H1 (cell line): ENCODE results near the gene ATAD5. TPM values are rescaled to one million over a fixed set of nuclear protein-coding genes. Genes with fewer than 3 reads are reported as not detected.

Experiments
- CTCF ChIA-PET: fragments of 300-600 bp; sonication (Branson Sonifier 250); formaldehyde crosslinking; loops from one replicate; lab custom pipeline; 2021; ENCODE audit not compliant: partially characterized antibody; lab: Charles Lee
- POLR2A ChIA-PET: fragments of 300-600 bp; sonication (Branson Sonifier 250); formaldehyde crosslinking; loops from one replicate; lab custom pipeline; 2021; ENCODE audit warnings: inconsistent platforms; ENCODE audit not compliant: partially characterized antibody; lab: Charles Lee
- DNase-seq, 2 experiments: peaks; one replicate each; pipeline versions ENCODE4 v3.0.0 to v3.0.0-alpha.2; 2010 to 2022; ENCODE audit warnings: low spot score in 2 of 2, low read depth in 1 of 2, mixed read lengths in 1 of 2
- FAIRE-seq: peaks from 2 replicates; lab custom pipeline; 2011; peaks lifted over from hg19 to GRCh38; lab: Jason Lieb, UNC
- H2AFZ ChIP-seq: 2 replicates; pipeline ENCODE4 v1.8.1; 2012; ENCODE audit warnings: low read length, inconsistent platforms
- H2AK5ac ChIP-seq: 2 replicates; pipeline ENCODE4 v1.6.1; 2013; ENCODE audit warnings: low read depth, low read length
- H2BK120ac ChIP-seq: replicated peaks from 2 replicates; pipeline ENCODE3; 2013; ENCODE audit warnings: low read depth, low read length, inconsistent platforms
- H2BK12ac ChIP-seq: 2 replicates; pipeline ENCODE4 v1.6.1; 2013; ENCODE audit warnings: low read depth, low read length
- H2BK15ac ChIP-seq: 2 replicates; pipeline ENCODE4 v1.6.1; 2013; ENCODE audit warnings: low read length
- H2BK20ac ChIP-seq: 2 replicates; pipeline ENCODE4 v1.6.1; 2013; ENCODE audit warnings: low read length
- H2BK5ac ChIP-seq: 2 replicates; pipeline ENCODE4 v1.6.1; 2013; ENCODE audit warnings: low read depth, low read length
- H3K14ac ChIP-seq: 2 replicates; pipeline ENCODE4 v1.6.1; 2013; ENCODE audit warnings: inconsistent platforms; ENCODE audit not compliant: insufficient read length
- H3K18ac ChIP-seq: 2 replicates; pipeline ENCODE4 v1.6.1; 2013; ENCODE audit warnings: low read length; ENCODE audit errors: extremely low read depth
- H3K23ac ChIP-seq: 2 replicates; pipeline ENCODE4 v1.6.1; 2013; ENCODE audit warnings: inconsistent platforms; ENCODE audit not compliant: insufficient read length
- H3K23me2 ChIP-seq: 2 replicates; pipeline ENCODE4 v1.6.1; 2013; ENCODE audit warnings: low read depth, low read length
- H3K27ac ChIP-seq: 2 replicates; pipeline ENCODE4 v1.6.1; 2011; ENCODE audit warnings: low read depth, low read length, inconsistent platforms
- H3K27me3 ChIP-seq, 4 experiments: replicated peaks in 1 of 4; 1 replicate in 1 of 4; 2 replicates in 3 of 4; pipeline versions ENCODE4 v1.6.1 to v1.8.1; 2011 to 2013; ENCODE audit warnings: low read length in 3 of 4, mild to moderate bottlenecking in 3 of 4, inconsistent platforms in 2 of 4, mixed read lengths in 2 of 4, moderate library complexity in 1 of 4; ENCODE audit not compliant: control insufficient read depth in 3 of 4, insufficient read depth in 3 of 4; ENCODE audit errors: extremely low read depth in 1 of 4
- H3K36me3 ChIP-seq, 4 experiments: 2 replicates each; pipeline versions ENCODE4 v1.6.1 to v1.8.1; 2011 to 2013; ENCODE audit warnings: mild to moderate bottlenecking in 4 of 4, low read length in 3 of 4, moderate library complexity in 2 of 4, control low read depth in 1 of 4, inconsistent platforms in 1 of 4; ENCODE audit not compliant: insufficient read depth in 4 of 4, control insufficient read depth in 2 of 4
- H3K4ac ChIP-seq: replicated peaks from 2 replicates; pipeline ENCODE3; 2013; ENCODE audit warnings: low read length, low read depth, mixed read lengths, inconsistent platforms; ENCODE audit not compliant: insufficient read length
- H3K4me1 ChIP-seq, 4 experiments: replicated peaks in 1 of 4; 1 replicate in 1 of 4; 2 replicates in 3 of 4; pipeline versions ENCODE4 v1.6.1 to v1.8.1; 2011 to 2013; ENCODE audit warnings: low read length in 3 of 4, inconsistent platforms in 2 of 4, mixed read lengths in 1 of 4; ENCODE audit not compliant: insufficient read depth in 4 of 4, control insufficient read depth in 3 of 4
- H3K4me2 ChIP-seq, 2 experiments: 2 replicates each; pipeline versions ENCODE4 v1.6.1 to v1.8.1; 2011 to 2013; ENCODE audit warnings: low read depth in 2 of 2, low read length in 2 of 2, control low read depth in 1 of 2, inconsistent platforms in 1 of 2, mild to moderate bottlenecking in 1 of 2; ENCODE audit not compliant: insufficient read depth in 1 of 2
- H3K4me3 ChIP-seq, 4 experiments: fragments of 200-600, 300-600 bp in 1 of 4; sonication (generic), shearing (Covaris generic), sonication (Bioruptor Twin) in 1 of 4; 2 replicates each; pipeline versions ENCODE4 v1.5.1 to v1.8.1; 2011 to 2016; ENCODE audit warnings: low read length in 4 of 4, low read depth in 3 of 4, control low read depth in 2 of 4, inconsistent platforms in 2 of 4, mild to moderate bottlenecking in 2 of 4, mixed read lengths in 1 of 4, moderate library complexity in 1 of 4; ENCODE audit not compliant: insufficient read depth in 2 of 4; ENCODE audit errors: extremely low read depth in 1 of 4
- H3K56ac ChIP-seq: replicated peaks from 2 replicates; pipeline ENCODE3; 2013; ENCODE audit warnings: low read depth, mild to moderate bottlenecking, mixed read lengths, low read length, inconsistent platforms; ENCODE audit not compliant: insufficient read length
- H3K79me1 ChIP-seq: 2 replicates; pipeline ENCODE4 v1.6.1; 2013; ENCODE audit warnings: low read depth, low read length, control low read depth
- H3K79me2 ChIP-seq, 2 experiments: 2 replicates each; pipeline versions ENCODE4 v1.6.1 to v1.8.1; 2012 to 2013; ENCODE audit warnings: low read length in 2 of 2, mild to moderate bottlenecking in 2 of 2, inconsistent platforms in 1 of 2; ENCODE audit not compliant: insufficient read depth in 2 of 2, control insufficient read depth in 1 of 2
- H3K9ac ChIP-seq, 4 experiments: replicated peaks in 1 of 4; 1 replicate in 1 of 4; 2 replicates in 3 of 4; pipeline versions ENCODE4 v1.6.1 to v1.8.1; 2011 to 2013; ENCODE audit warnings: low read depth in 3 of 4, low read length in 3 of 4, control low read depth in 2 of 4, mild to moderate bottlenecking in 2 of 4, moderate library complexity in 2 of 4, inconsistent platforms in 1 of 4; ENCODE audit errors: extremely low read depth in 1 of 4
- H3K9me3 ChIP-seq, 2 experiments: 2 replicates each; pipeline versions ENCODE4 v1.6.1 to v1.8.1; 2012 to 2013; ENCODE audit warnings: mild to moderate bottlenecking in 2 of 2, moderate library complexity in 2 of 2, control low read depth in 1 of 2, inconsistent platforms in 1 of 2, low read depth in 1 of 2, low read length in 1 of 2, mixed read lengths in 1 of 2; ENCODE audit not compliant: insufficient read depth in 2 of 2
- H4K20me1 ChIP-seq, 2 experiments: replicated peaks in 1 of 2; 2 replicates each; pipeline versions ENCODE3 to v1.8.1; 2011 to 2013; ENCODE audit warnings: inconsistent platforms in 2 of 2, low read length in 2 of 2, mild to moderate bottlenecking in 1 of 2; ENCODE audit not compliant: insufficient read depth in 2 of 2, control insufficient read depth in 1 of 2
- H4K5ac ChIP-seq: 2 replicates; pipeline ENCODE4 v1.6.1; 2013; ENCODE audit warnings: low read length, low read depth, mixed read lengths, inconsistent platforms; ENCODE audit not compliant: insufficient read length
- H4K8ac ChIP-seq: 2 replicates; pipeline ENCODE4 v1.8.0; 2013; ENCODE audit warnings: mild to moderate bottlenecking, moderate library complexity, low read length, inconsistent platforms; ENCODE audit not compliant: insufficient read depth; ENCODE audit errors: extremely low read depth
- H4K91ac ChIP-seq: replicated peaks from 2 replicates; pipeline ENCODE3; 2013; ENCODE audit warnings: low read length, mixed read lengths, inconsistent platforms; ENCODE audit not compliant: insufficient read length
- ASH2L ChIP-seq: fragments of 200-600, 300-600 bp; sonication (generic); IDR thresholded peaks from one replicate; pipeline ENCODE4 v1.7.1; 2017; ENCODE audit warnings: low read length
- CHD2 ChIP-seq: IDR thresholded peaks from 2 replicates; pipeline ENCODE4 v1.6.1; 2012; ENCODE audit warnings: low read length, improper control_type of control experiment
- FOSL1 ChIP-seq: IDR thresholded peaks from 2 replicates; pipeline ENCODE4 v1.6.1; 2011; ENCODE audit warnings: mild to moderate bottlenecking, low read depth, low read length, moderate library complexity; ENCODE audit not compliant: insufficient read depth
- GABPA ChIP-seq: IDR thresholded peaks from 2 replicates; pipeline ENCODE4 v1.6.1; 2011; ENCODE audit warnings: mild to moderate bottlenecking, low read length, moderate library complexity, borderline replicate concordance; ENCODE audit not compliant: insufficient read depth
- SAP30 ChIP-seq: fragments of 300-600 bp; sonication (generic); IDR thresholded peaks from 2 replicates; pipeline ENCODE4 v1.7.1; 2012; ENCODE audit warnings: low read length, moderate library complexity, mild to moderate bottlenecking, inconsistent platforms; ENCODE audit not compliant: insufficient read depth, insufficient replicate concordance
- TAF1 ChIP-seq: IDR thresholded peaks from 2 replicates; pipeline ENCODE4 v1.6.1; 2011; ENCODE audit warnings: mild to moderate bottlenecking, low read depth, low read length
- YY1 ChIP-seq: IDR thresholded peaks from 2 replicates; pipeline ENCODE4 v1.6.1; 2011; ENCODE audit warnings: low read depth, mild to moderate bottlenecking, low read length
- WGBS, 2 experiments: shearing (Covaris generic) in 1 of 2; methylation state at CpG; one replicate each; pipeline versions ENCODE4 v1.1.6 to v1.1.7; 2013 to 2015; ENCODE audit warnings: low lambda C conversion rate in 2 of 2, mixed read lengths in 2 of 2, inconsistent platforms in 1 of 2, low coverage in 1 of 2, missing lambda C conversion rate in 1 of 2; ENCODE audit not compliant: insufficient replicate concordance in 2 of 2, insufficient coverage in 1 of 2, insufficient read length in 1 of 2; ENCODE audit errors: extremely low coverage in 1 of 2, missing lambda C conversion rate in 1 of 2; 5-methylcytosine and 5-hydroxymethylcytosine counted together
- polyA plus RNA-seq, 7 experiments: library from polyadenylated mRNA; depleted of rRNA in 3 of 7; stranded (reverse) in 5 of 7; unstranded in 2 of 7; fragments of >200 nt in 5 of 7; fragments of 200-250 nt in 2 of 7; gene quantifications; 1 replicate in 5 of 7; 2 replicates in 1 of 7; 4 replicates in 1 of 7; pipeline versions ENCODE4 v1.2.1 to v1.2.3, GENCODE V29; 2011 to 2013; ENCODE audit warnings: missing spikeins in 2 of 7, mixed read lengths in 2 of 7
- total RNA-seq: library from RNA; stranded (reverse); fragmentation: NEBNext Ultra II Directional; extraction: Animal tissue kit (Norgen Biotek cat#: 25700); gene quantifications from 2 replicates; pipeline ENCODE4 v1.2.1, GENCODE V29; 2021
- TF ChIP-seq, protein P1 (sequence below), 3 experiments: IDR thresholded peaks; 1 replicate in 2 of 3; 2 replicates in 1 of 3; pipeline versions ENCODE4 v1.5.1 to v1.6.1; 2011; ENCODE audit warnings: low read length in 3 of 3, mild to moderate bottlenecking in 3 of 3, inconsistent platforms in 2 of 3, low read depth in 1 of 3, moderate library complexity in 1 of 3; ENCODE audit not compliant: insufficient read depth in 1 of 3; ENCODE audit errors: control extremely low read depth in 1 of 3

Gene ATAD5
- total and polyA plus RNA-seq, 2 of the 8 experiments (the other 6 are each of a cell fraction or from before 2014, with no cell fraction given), result 3.5 to 30.0 TPM

DNA sequence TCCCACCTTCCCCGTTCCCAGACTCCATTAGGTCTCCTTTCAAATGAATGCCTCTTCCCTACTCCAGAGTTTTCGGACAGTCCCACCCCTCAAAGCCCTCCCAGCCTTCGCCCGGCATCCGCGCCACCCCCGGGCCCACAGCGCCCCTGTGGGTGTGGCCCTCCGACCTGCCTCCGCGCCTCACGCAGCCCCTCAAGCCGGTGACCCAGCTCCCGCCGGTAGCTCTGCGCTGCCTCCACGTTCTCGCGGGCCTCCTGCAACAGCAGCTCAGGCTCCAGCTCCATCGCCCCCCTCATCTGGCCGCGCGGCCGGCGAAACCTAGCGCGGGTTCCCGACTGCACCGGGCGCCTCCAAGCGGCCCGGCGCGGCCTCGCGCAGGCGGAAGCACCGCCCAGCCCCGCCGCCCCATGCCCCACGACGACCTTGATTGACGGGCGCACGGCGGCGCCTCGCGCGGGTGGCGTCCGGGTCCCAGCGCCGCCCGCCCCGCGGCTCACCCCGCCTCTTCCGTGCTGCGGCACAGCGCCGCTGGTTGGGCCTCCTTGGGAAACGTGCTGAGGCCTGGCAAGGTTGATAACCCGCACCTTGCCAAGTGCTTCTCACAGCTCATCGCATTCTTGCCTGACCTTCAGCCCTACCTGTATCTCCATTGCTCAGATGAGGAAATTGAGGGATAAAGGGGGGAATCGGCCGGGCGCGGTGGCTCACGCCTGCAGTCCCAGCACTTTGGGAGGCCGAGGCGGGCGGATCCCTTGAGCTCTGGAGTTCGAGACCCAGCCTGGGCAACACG, 7.2 kb upstream of the ATAD5 start, which contains the start of gene CRLF3:
TSS of gene CRLF3 (minus strand) at position 337 of the 790 bp plus-strand sequence. CDS start at position 296, 41 bp downstream.
- Histone ChIP-seq H3K23me2 (peaks cover 3% of the 10 kb centered on the region; the same call in 1 of the 2 replicates), H3K27ac (peak within 1 kb of the TSS; percentile 77; the same call in 1 of the 2 replicates), H2AK5ac (no peak within 1 kb of the TSS), H2BK20ac (no peak within 1 kb of the TSS), H3K4ac (peak within 1 kb of the TSS; percentile 96), H3K14ac (no peak within 1 kb of the TSS), H3K4me2 (peak within 1 kb of the TSS; percentile 66 to 79), H3K27me3 (no peaks in the 10 kb centered on the region), H3K36me3 (no peaks in the 10 kb centered on the region), H2BK15ac (no peak within 1 kb of the TSS), H3K79me2 (peaks cover 0 to 45% of the 10 kb centered on the region in 2 experiments; a peak in 2 of 4 replicates), H2BK120ac (peak within 1 kb of the TSS; percentile 54), H3K9ac (peak within 1 kb of the TSS; percentile 37 to 87 (median 80)), H2BK5ac (peak within 1 kb of the TSS; percentile 90), H2BK12ac (0 out of 2 replicates have a peak within 1 kb of the TSS, but pooled peaks have one; percentile 39), H3K56ac (peak within 1 kb of the TSS; percentile 42), H4K8ac (peak within 1 kb of the TSS; percentile 87), H4K20me1 (peaks cover 0 to 4% of the 10 kb centered on the region in 2 experiments), H3K23ac (no peak within 1 kb of the TSS), H3K4me3 (peak within 1 kb of the TSS; percentile 69 to 88 (median 82)), H3K4me1 (peaks cover 0 to 3% (median 3%) of the 10 kb centered on the region in 4 experiments; a peak in 4 of 7 replicates), H3K9me3 (no peaks in the 10 kb centered on the region), H4K5ac (peak within 1 kb of the TSS; percentile 94), H3K18ac (peak within 1 kb of the TSS; percentile 97), H2AFZ (peak within 1 kb of the TSS; percentile 68; the same call in 1 of the 2 replicates), H4K91ac (peak within 1 kb of the TSS; percentile 96), H3K79me1 (0 out of 2 replicates have a peak, but pooled peaks cover 2% of the 10 kb centered on the region)
- DNase-seq (peak; percentile 62 to 93), FAIRE-seq (no peak)
- WGBS, 2 experiments, result 21% methylated on average over 41 of the region's 75 CpGs; no CpG with 5 or more reads in 1 of the 2 experiments
- ChIA-PET CTCF (interaction anchor here (0.5 to 1.9 kb wide), 15 partner anchors 8 to 660 kb away, joined by 3 to 7 read pairs (median 3); no protein-coding TSS in a partner anchor), POLR2A (interaction anchor here (0.7 to 2.0 kb wide), 11 partner anchors 10 to 180 kb away, joined by 3 to 12 read pairs (median 3); partner anchors contain the start of gene ADAP2)
- TF ChIP-seq TAF1, result peak; percentile 82
- peak; percentile 38; the same call in 1 of the 2 replicates for TF ChIP-seq GABPA
- TF ChIP-seq, protein P1, sequence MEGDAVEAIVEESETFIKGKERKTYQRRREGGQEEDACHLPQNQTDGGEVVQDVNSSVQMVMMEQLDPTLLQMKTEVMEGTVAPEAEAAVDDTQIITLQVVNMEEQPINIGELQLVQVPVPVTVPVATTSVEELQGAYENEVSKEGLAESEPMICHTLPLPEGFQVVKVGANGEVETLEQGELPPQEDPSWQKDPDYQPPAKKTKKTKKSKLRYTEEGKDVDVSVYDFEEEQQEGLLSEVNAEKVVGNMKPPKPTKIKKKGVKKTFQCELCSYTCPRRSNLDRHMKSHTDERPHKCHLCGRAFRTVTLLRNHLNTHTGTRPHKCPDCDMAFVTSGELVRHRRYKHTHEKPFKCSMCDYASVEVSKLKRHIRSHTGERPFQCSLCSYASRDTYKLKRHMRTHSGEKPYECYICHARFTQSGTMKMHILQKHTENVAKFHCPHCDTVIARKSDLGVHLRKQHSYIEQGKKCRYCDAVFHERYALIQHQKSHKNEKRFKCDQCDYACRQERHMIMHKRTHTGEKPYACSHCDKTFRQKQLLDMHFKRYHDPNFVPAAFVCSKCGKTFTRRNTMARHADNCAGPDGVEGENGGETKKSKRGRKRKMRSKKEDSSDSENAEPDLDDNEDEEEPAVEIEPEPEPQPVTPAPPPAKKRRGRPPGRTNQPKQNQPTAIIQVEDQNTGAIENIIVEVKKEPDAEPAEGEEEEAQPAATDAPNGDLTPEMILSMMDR (IDR thresholded peaks at IDR 0.05; ENCODE audit: control extremely low read depth in 1 of 3, insufficient read depth in 1 of 3, low read depth in 1 of 3, low read length in 3 of 3), result peak; percentile 29 to 41 (median 33)
- TF ChIP-seq CHD2, result peak; percentile 70
- 0 out of 2 replicates have a peak, but pooled peaks have one; percentile 27 for TF ChIP-seq YY1
- TF ChIP-seq FOSL1, result peak; percentile 98
- TF ChIP-seq SAP30, result peak; percentile 2
- TF ChIP-seq ASH2L, result peak; percentile 91
